ENCODE data around the gene KIRREL2.
"Not testable (repeated sequence)": the region's sequence is repeated elsewhere in the genome, so short reads cannot be mapped to it uniquely, and the experiment has no call there.

GRCh38 chr19:35870124-35870736 is 13.5 kb downstream of the KIRREL2 start:
- not testable (repeated sequence) for TF ChIP-seq CTCF (IDR thresholded peaks at IDR 0.05); EZH2 (IDR thresholded peaks at IDR 0.05; ENCODE audit: borderline replicate concordance, insufficient read depth, low read depth, low read length, poor library complexity, severe bottlenecking)

Measured in B cell (primary cell).